Suppressor macrophage treated with lipopolysaccharide for 4 hours (primary cell): ENCODE results near the gene MRRF.
"Not testable (repeated sequence)": the region's sequence is repeated elsewhere in the genome, so short reads cannot be mapped to it uniquely, and the experiment has no call there.

Source experiments
- DNase-seq: peaks from one replicate; pipeline ENCODE4 v3.0.0-alpha.2; 2020

The MRRF gene

GRCh38 chr9:122277285-122277897 lies 12.7 kb downstream of the MRRF start:
- DNase-seq = no peak

- no peak for DNase-seq
Measured at GRCh38 chr9:122281368-122281767, 16.7 kb downstream of the MRRF start.

- no peak for DNase-seq
Measured at GRCh38 chr9:122286764-122287163, 22.1 kb downstream of the MRRF start.

GRCh38 chr9:122287214-122287720 lies 22.6 kb downstream of the MRRF start:
- DNase-seq = no peak

- DNase-seq = no peak
Measured at GRCh38 chr9:122291458-122291857, 26.8 kb downstream of the MRRF start.

GRCh38 chr9:122294531-122294930 lies 29.8 kb downstream of the MRRF start:
- no peak for DNase-seq

- DNase-seq = peak; percentile 68
Measured at GRCh38 chr9:122297512-122297911, 32.8 kb downstream of the MRRF start.

- no peak for DNase-seq
Measured at GRCh38 chr9:122302237-122303093, 37.8 kb downstream of the MRRF start.

- DNase-seq = no peak
Measured at GRCh38 chr9:122307061-122307460, 42.4 kb downstream of the MRRF start.

- no peak for DNase-seq
Measured at GRCh38 chr9:122307925-122308324, 43.2 kb downstream of the MRRF start.

GRCh38 chr9:122309861-122310260 lies 45.2 kb downstream of the MRRF start:
- no peak for DNase-seq

GRCh38 chr9:122314165-122314564 lies 49.5 kb downstream of the MRRF start:
- no peak for DNase-seq

- no peak for DNase-seq
Measured at GRCh38 chr9:122315534-122315933, 50.9 kb downstream of the MRRF start.

GRCh38 chr9:122318284-122318683 lies 53.6 kb downstream of the MRRF start:
- no peak for DNase-seq

GRCh38 chr9:122320413-122320881 lies 55.8 kb downstream of the MRRF start:
- DNase-seq = no peak

- DNase-seq = no peak
Measured at GRCh38 chr9:122322553-122322952, 57.9 kb downstream of the MRRF start.

- not testable (repeated sequence) for DNase-seq
Measured at GRCh38 chr9:122324665-122325064, 60.0 kb downstream of the MRRF start.

GRCh38 chr9:122325124-122325523 lies 60.4 kb downstream of the MRRF start:
- DNase-seq = peak; percentile 7

- DNase-seq = no peak
Measured at GRCh38 chr9:122327175-122327574, 62.5 kb downstream of the MRRF start.

GRCh38 chr9:122329597-122329996 lies 64.9 kb downstream of the MRRF start:
- no peak for DNase-seq

- not testable (repeated sequence) for DNase-seq
Measured at GRCh38 chr9:122330466-122330865, 65.8 kb downstream of the MRRF start.

GRCh38 chr9:122331523-122331927 lies 66.8 kb downstream of the MRRF start:
- DNase-seq = no peak

- DNase-seq = no peak
Measured at GRCh38 chr9:122332083-122332482, 67.4 kb downstream of the MRRF start.

GRCh38 chr9:122332644-122333043 lies 68.0 kb downstream of the MRRF start:
- no peak for DNase-seq
